Measurements from ENCODE around the gene CORO1A. TPM values are rescaled to one million over a fixed set of nuclear protein-coding genes. Genes with fewer than 3 reads are reported as not detected.
"Not testable (repeated sequence)": the region's sequence is repeated elsewhere in the genome, so short reads cannot be mapped to it uniquely, and the experiment has no call there.

CORO1A gene
- total RNA-seq, 1 donor from 2014 or later: 16.0 TPM

- DNase-seq: not testable (repeated sequence)
Observed at GRCh38 chr16:30170145-30170544, 13.3 kb upstream of the CORO1A start.

DNA sequence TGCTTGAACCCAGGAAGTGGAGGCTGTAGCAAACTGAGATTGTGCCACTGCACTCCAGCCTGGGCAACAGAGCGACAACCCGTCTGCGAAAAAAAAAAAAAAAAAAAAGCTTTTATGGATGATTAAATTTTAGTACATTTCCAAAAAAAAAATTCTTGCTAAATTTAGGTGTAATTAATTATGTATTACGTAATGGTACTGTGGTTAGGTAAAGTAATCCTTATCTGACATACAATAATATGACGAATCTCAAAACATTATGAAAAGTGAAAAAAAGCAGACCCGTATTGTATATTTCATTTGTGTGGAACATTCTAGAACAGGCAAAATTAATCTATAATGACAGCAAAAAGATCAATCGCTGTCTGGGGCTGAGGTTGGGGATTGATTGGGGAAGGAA is 10.3 kb upstream of the CORO1A start:
- DNase-seq: no peak

- not testable (repeated sequence) for DNase-seq
Observed at GRCh38 chr16:30176876-30177275, 6.5 kb upstream of the CORO1A start.

DNA sequence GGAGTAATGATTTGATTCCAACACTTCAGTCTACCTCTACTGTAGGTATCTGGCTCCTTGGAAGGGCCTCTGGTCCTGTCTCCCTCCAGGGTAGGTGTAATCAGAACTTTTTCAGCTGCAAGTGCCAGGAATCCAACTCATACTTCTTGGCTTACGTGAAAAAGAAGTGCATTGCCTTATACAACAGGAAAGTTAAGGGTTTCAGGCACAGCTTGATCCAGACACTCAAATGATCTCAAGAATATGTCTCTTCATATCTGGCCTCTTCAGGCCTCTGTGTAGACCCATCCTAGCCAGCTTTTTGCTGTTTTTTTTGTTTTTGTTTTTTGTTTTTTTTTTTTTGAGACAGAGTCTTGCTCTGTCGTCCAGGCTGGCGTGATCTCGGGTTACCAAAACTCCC is 4.2 kb upstream of the CORO1A start:
- no peak for DNase-seq

GRCh38 chr16:30179931-30180330 is 3.5 kb upstream of the CORO1A start:
- DNase-seq: no peak

- DNase-seq: no peak
Observed at GRCh38 chr16:30180741-30181140, 2.7 kb upstream of the CORO1A start.

- DNase-seq: no peak
Observed at GRCh38 chr16:30184096-30184890, 891 bp downstream of the CORO1A start.

- DNase-seq: no peak
Observed at GRCh38 chr16:30184891-30185682, 1.7 kb downstream of the CORO1A start.

DNA sequence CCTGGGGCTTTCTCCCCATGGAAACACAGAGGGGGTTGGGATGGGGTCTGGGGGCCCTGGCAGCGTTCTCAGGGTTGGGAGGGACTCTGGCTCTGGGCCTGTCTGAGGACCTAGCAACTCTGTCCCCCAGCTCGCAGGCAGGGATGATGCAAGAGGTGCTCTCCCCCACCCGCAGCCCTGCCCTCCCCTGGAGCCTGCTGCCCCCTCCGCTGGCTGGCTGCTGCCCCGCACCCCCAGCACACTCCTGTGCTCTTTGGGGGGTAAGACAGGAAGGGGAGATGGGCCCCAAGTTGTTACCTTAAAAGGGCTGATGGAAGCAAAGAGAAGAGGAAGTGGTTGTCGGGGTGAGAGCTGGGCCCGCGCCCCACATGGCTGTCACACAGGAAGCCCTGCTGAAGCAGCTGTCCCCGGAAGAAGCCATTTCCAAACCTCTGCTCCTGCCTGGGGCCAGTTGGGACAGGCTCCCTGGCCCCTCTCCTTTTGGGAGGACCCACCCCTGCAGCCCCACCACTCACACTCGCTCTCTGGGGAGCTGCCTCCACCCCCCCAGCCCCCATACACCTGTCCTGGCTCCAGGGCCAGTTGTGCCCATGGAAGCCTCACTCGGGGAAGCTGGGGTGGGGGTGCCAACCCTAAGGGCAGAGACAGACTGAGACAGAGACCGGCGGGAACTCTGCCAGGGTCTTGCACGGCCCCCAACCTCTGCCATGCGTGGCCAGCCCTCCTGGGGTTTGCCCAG is 2.5 kb downstream of the CORO1A start:
- DNase-seq: no peak

- no peak for DNase-seq
Observed at GRCh38 chr16:30186444-30186781, 3.0 kb downstream of the CORO1A start.

DNA sequence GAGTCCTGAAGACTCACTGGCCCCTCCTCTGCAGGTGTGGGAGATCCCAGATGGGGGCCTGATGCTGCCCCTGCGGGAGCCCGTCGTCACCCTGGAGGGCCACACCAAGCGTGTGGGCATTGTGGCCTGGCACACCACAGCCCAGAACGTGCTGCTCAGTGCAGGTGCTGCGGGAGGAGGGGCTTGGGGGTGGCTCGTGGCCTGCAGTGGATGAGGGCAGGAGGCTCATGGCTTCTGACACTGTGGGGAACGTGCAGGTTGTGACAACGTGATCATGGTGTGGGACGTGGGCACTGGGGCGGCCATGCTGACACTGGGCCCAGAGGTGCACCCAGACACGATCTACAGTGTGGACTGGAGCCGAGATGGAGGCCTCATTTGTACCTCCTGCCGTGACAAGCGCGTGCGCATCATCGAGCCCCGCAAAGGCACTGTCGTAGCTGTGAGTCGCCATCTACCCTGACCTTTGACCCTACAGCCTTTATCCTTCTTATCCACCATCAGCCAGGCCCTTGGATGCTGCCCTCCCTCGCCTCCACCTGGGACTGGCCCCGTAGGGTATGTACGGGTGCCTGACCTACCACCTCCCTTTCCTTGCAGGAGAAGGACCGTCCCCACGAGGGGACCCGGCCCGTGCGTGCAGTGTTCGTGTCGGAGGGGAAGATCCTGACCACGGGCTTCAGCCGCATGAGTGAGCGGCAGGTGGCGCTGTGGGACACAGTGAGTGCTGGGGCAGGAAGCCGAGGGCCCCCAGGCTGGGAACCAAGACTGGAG is 3.6 kb downstream of the CORO1A start:
- DNase-seq: no peak

GRCh38 chr16:30187556-30187865 is 4.1 kb downstream of the CORO1A start:
- no peak for DNase-seq

- no peak for DNase-seq
Observed at GRCh38 chr16:30187971-30188561, 4.7 kb downstream of the CORO1A start.

DNA sequence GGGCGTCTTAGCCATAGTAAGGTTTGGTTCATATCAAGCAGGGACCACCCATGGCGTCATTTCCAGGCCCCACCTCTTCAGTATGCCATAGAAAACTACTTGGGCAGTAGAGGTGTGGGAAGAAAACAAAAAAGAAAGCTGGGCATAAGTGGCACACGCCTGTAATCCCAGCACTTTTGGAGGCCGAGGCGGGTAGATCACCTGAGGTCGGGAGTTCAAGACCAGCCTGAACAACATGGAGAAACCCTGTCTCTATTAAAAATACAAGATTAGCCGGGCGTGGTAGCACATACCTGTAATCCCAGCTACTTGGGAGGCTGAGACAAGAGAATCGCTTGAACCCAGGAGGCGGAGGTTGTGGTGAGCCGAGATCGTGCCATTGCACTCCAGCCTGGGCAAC is 7.8 kb downstream of the CORO1A start:
- not testable (repeated sequence) for DNase-seq

DNA sequence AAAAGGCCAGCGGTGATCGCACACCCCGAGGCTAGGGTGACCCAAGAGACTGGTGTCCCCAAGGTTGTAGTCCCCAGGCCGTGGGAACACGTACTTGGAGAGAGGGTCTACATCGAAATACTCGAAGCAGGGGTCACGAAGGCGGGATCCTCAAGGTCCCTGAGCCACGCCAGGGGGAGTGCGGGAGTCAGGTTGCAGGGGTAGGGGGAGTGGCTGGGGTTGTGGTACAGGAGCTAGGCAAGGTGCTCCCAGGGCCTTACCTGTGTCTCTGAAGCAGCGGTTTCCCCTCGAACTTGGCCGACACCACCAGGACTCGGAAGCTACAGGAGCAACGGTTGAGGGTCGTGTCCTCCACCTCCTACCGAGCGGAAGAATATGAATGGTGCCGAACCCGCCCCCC is 9.7 kb downstream of the CORO1A start:
- DNase-seq: not testable (repeated sequence)

GRCh38 chr16:30193615-30194014 is 10.2 kb downstream of the CORO1A start, which contains the start of the genes BOLA2B and SLX1A:
TSS of gene BOLA2B (minus strand) at chr16:30193666. CDS start at chr16:30193595, 71 bp downstream.
TSS of gene SLX1A (plus strand) at chr16:30193875. CDS start at chr16:30194085, 210 bp downstream.
- DNase-seq: not testable (repeated sequence)

GRCh38 chr16:30194172-30194925 is 10.9 kb downstream of the CORO1A start:
- not testable (repeated sequence) for DNase-seq

DNA sequence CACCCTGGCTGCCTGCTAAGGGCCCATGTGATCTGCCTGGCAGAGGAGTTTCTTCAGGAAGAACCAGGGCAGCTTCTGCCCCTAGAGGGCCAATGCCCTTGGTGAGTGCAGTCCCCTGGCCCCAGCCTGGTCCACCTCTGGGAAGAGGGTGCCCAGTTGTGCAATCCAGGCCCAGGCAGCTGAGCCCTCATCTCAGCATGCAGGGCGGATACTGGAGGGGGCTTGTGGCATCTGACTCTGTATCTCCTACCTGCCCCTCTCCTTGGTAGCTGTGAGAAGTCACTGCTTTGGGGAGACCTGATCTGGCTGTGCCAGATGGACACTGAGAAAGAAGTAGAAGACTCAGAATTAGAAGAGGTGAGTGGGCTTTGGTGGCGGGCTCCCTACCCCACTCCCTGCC is 13.6 kb downstream of the CORO1A start:
- DNase-seq: not testable (repeated sequence)

DNA sequence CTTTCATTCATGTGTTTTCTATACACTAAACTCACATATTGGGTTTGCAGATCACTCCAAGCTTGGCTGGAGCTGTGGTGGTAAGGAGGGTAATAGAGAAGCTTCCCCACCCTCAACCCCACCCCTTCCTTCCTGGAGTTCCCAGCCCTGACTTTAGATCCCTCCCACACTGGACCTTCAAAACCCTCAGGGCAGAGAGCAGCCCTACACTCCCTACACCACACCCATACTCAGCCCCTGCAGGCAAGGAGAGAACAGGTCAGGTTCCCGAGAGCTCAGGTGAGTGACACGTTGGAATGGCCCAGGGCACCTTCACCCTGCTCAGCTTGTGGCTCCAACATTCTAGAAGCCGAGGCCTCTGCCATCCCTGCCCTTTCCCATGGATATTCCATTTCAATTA is 15.6 kb downstream of the CORO1A start, which contains the start of gene SULT1A3:
SULT1A3 (plus strand) TSS at position 207 of the 400 bp plus-strand sequence. CDS start 1,474 bp downstream, outside the sequence.
- DNase-seq: not testable (repeated sequence)

- DNase-seq: not testable (repeated sequence)
Observed at GRCh38 chr16:30199608-30200343, 16.4 kb downstream of the CORO1A start.

Measured in skin of body (tissue), 2 donors.